Cerebellar cortex (tissue), 1 donor: ENCODE measurements around the gene GATA3.
"Not testable (repeated sequence)": the region's sequence is repeated elsewhere in the genome, so short reads cannot be mapped to it uniquely, and the experiment has no call there.

Experiments
- DNase-seq: peaks from one replicate; pipeline ENCODE4 v3.0.0-alpha.2; 2015; ENCODE audit warnings: low spot score

Gene GATA3

GRCh38 chr10:8054494-8055407, at the start of gene GATA3:
Gene GATA3, plus strand, starts transcription at chr10:8054688. Its CDS starts 968 bp downstream, at chr10:8055656.
- DNase-seq = no peak

- DNase-seq = no peak
Measured at GRCh38 chr10:8006274-8006999, 48.1 kb upstream of the GATA3 start.

- DNase-seq = no peak
Measured at GRCh38 chr10:8009031-8009430, 45.5 kb upstream of the GATA3 start.

- no peak for DNase-seq
Measured at GRCh38 chr10:8013006-8013405, 41.5 kb upstream of the GATA3 start.

DNA sequence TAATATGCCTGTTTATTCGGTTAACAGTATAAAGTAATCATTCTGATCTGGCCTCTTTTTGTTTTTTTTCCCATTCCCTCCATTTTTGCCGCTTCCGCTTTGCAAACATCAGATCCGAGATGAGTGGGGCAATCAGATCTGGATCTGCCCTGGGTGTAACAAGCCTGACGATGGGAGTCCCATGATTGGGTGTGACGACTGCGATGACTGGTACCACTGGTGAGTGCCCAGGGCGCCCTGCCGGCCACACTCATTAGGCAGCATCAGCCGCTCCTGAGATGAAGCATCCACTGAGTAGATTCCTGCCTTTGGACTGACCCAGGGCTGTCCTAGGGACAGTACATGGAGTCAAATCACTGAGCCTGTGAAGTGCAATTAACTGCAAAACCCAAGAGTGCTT, 40.9 kb upstream of the GATA3 start:
- no peak for DNase-seq

DNA sequence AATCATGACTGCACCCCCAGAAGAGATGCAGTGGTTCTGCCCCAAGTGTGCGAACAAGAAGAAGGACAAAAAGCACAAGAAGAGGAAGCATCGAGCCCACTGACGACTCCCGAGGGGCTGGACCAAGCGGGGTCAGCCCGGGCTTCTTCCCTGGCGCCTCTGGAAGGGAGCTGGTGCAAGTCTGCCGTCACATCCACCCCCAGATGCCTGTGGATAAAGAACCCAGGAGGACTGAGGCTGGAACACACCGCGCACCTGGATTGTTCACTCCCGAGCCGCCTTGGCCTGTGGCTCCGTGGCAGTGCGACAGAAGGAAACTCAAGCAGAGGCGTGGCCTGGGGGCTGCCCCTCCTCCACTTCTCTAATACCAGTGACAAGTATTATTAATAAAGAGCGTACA, 39.8 kb upstream of the GATA3 start:
- DNase-seq = no peak

DNA sequence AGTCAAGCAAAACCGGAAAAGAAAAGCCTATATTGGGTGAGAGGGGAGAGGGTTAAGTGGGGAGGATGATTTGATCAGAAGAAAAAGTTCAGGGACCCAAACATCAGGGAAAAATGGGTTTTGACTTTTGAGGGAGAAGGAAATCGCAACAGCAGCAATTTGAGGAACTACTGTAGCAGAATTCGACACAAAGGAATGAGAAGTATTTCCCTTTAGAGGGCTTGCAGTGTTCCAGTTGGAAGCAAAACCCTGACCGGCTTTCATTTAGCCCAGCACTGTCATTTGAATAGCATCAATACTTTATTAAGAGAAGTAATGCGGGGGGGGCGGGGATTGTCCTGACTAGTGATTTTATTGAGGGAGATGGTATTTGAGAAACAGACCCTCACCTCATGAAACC, 37.2 kb upstream of the GATA3 start:
- no peak for DNase-seq

GRCh38 chr10:8023321-8023720, 31.2 kb upstream of the GATA3 start:
- no peak for DNase-seq

GRCh38 chr10:8023851-8024250, 30.6 kb upstream of the GATA3 start:
- DNase-seq = no peak

DNA sequence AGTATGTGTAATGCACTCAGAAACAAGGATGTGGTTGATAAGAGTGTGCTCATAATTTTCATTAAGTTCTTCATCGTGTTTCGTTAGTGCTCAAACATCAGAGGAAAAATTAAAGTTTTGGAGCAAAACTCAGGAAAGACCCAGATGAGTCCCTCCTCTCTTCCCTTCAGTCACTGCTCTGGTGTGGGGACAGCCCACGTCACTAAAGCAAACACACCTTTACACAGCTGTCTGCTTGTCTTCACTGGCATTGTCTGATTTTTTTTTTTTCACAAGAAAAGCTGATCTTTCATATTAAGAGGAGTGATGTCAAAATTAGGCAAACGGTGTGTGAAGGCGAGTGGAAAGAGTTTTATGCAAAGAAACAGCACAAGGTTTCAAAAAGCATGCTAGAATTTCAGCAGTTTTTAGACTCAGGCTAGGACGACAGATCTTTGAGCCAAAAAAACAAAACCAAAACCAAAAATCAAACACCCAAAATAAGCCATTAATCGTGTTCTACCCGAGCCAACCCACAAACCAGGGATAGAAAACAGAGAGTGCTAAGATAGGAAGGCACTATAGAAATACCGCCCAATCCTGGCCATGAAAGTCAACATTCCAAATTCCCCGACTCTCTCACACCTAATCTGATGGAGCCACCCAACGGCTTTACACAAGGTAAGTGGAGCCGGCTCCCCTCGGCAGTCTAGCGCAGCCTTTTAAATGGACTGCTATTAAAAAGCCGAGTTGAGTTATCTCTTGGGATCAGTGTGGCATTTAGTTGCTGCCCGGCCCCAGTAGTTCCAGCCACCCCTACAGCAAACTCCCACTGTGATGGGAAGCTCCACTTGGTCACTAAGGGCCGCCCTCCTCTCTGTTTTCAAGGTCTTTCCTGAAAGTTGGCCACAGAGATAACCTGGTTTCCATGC, 27.9 kb upstream of the GATA3 start:
- DNase-seq = no peak

DNA sequence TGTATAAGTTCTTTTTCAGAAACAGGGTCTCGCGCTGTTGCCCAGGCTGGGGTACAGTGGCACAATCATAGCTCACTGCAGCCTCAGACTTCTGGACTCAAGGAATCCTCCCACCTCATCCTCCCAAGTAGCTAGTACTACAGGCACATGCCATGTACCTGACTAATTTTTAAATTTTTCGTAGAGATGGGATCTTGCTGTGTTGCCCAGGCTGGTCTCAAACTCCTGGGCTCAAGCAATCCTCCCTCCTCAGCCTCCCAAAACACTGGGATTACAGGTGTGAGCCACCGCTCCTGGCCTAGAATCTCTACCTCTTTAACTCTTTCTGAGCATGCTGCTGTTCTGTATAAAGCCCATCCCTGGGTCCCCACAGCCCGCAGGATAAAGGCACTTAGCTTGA, 23.3 kb upstream of the GATA3 start:
- not testable (repeated sequence) for DNase-seq

DNA sequence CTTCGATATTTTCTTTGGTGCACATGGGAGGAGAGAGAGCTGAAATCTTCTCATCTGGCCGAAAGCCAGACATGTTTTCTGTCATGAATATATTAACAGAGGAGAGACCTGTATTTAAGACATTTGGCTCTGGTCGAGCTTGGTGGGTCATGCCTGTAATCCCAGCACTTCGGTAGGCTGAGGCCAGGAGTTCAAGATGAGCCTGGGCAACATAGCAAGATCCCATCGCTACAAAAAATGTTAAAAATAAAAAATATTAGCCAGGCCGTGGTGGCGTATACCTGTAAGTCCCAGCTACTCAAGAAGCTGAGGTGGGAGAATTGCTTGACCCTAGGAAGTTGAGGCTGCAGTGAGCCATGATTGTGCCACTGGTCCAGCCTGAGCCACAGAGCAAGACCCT, 21.9 kb upstream of the GATA3 start:
- no peak for DNase-seq

DNA sequence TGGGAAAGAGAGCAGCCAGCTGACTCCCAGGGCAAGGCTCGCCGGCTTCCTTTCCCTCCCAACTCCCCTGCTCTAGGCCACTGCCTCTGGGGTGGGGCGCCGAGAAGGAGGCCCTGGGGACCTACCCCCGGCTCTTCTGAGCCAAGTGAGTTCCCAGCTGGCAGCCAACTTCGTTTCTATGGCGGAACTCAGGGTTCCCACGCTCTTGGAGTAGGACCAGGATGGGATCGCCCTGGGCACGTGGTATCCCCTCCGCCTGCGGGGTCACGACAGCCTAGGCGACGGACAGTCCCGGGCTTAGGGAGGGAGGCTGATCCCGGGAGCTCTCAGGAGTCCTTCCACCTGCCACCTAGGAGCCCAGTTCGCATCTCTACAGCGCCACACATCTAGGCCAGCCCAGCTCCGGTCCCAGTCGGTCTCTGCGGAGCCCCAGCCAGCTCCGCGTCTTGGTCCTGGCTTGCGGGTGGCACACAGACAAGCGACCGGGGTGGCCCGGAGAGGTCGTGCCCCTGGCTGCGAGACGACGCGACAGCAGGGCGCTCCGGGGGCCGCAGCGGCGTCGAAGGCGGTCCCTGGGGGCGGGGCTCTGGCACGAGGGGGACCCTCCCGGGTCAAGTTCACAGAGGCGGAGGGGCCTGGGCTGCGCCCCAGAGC, 20.5 kb upstream of the GATA3 start:
- DNase-seq = no peak

DNA sequence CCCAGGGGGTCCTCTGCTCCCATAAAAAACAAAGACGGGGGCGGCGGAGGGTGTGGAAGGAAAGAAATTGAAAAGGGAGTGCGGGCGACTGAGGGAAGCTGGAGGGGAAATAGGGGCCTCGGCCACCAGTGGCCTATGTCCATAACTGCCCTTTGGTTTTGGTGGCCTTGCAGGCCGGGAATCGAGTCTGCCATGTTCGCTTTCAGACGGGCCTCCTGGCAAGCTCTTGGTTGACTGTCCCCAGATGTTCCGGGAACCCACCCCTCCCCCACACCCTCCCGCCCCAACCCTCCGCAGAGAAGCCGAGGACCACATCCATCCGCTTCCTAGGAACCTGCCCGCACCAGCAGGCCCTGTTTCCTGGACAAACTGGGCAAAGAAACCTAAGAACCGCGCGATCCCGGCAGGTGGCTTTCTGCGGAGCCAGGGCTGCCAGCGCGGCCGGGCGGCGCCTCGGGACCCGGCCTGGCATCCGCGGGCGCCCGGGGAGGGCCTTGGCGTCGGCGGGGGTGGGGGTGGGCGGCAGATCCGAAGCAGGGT, 20.0 kb upstream of the GATA3 start:
- DNase-seq = no peak

GRCh38 chr10:8035006-8035640, 19.4 kb upstream of the GATA3 start:
- no peak for DNase-seq

GRCh38 chr10:8035641-8036470, 18.6 kb upstream of the GATA3 start:
- no peak for DNase-seq

DNA sequence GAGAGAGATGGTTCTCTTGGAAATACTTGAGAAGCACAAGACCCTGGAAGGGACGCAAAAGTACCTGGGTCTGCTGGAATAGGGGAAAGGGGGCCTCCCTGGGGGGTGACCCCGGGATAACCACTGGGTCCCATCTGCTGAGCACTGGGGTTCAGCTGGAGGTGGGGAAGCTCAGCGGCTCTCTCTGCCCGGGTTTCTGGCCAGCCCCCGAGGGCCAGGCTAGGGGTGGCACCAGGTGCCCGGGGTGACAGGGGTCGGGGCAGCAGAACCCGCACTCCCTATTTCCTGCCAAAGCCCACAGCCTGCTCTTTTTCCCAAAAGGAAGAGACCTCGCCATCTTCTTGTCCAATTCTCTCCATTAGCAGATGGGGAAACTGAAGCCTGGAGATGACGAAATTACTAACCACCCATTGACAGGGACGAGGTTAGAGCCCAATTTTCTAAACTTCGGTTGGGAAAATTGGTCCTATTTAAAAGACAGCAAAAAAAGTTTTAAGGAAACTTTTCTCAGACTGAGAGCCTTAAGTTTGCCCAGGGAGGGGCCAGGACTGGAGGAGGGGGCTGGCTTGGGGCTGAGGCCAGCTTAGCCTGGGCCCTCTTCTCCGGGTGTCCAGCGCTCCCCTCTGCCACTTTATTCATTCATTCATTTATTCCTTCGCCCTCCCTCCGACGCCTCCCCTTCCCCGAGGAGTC, 17.8 kb upstream of the GATA3 start:
- DNase-seq = no peak

DNA sequence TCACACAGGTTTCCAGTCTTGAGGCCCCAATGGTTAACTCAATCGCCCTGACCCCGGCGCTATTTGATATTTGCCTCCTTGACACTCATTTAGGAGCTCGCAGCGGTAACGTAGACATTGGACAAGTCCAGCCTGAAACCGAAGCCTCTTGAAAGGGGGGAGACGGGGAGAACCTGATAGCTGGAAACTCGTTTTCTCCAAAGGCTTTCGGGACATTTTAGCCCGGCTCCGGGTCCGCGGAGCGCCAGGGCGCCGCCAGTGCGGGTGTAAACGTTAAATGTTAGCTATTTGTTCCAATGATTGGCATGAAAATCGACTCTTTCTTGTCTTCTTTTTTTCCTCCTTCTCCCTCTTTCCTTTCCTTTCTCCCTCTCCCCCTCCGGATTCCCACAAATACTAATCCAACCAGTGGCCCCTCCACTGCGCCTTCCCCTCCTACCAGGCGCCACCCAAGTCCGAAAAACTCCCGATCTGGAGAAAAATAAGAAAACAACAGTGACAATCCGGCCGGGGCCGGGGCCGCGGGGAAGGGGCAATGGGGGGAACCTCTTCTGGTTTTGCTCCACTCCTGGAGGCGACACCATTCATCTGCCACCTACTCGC, 17.2 kb upstream of the GATA3 start:
- no peak for DNase-seq
